Hematopoietic multipotent progenitor cell treated with erythropoietin and hydrocortisone succinate and interleukin-3 and kit ligand, for 8 days (in vitro differentiated cells): ENCODE data around the gene RPL10.

Experiments
- DNase-seq: peaks from one replicate; pipeline ENCODE4 v3.0.0-alpha.2; 2015

RPL10 gene

GRCh38 chrX:154363706-154364439, 34.3 kb upstream of the RPL10 start:
- no peak for DNase-seq

- no peak for DNase-seq
Measured at GRCh38 chrX:154365052-154365600, 33.1 kb upstream of the RPL10 start.

GRCh38 chrX:154365997-154366665, 32.0 kb upstream of the RPL10 start:
- DNase-seq = no peak

- peak; percentile 23 for DNase-seq
Measured at GRCh38 chrX:154366666-154367055, 31.5 kb upstream of the RPL10 start.

GRCh38 chrX:154367474-154368308, 30.5 kb upstream of the RPL10 start:
- no peak for DNase-seq

- peak; percentile 94 for DNase-seq
Measured at GRCh38 chrX:154368630-154369448, 29.3 kb upstream of the RPL10 start.

GRCh38 chrX:154369449-154370299, 28.5 kb upstream of the RPL10 start:
- peak; percentile 71 for DNase-seq

- no peak for DNase-seq
Measured at GRCh38 chrX:154370300-154371016, 27.7 kb upstream of the RPL10 start.

- peak; percentile 92 for DNase-seq
Measured at GRCh38 chrX:154371017-154371788, 27.0 kb upstream of the RPL10 start.

- DNase-seq = no peak
Measured at GRCh38 chrX:154371789-154372300, 26.3 kb upstream of the RPL10 start.

GRCh38 chrX:154372612-154373022, 25.6 kb upstream of the RPL10 start:
- peak; percentile 62 for DNase-seq

- peak; percentile 64 for DNase-seq
Measured at GRCh38 chrX:154373340-154374306, 24.6 kb upstream of the RPL10 start.

- no peak for DNase-seq
Measured at GRCh38 chrX:154374313-154375155, 23.6 kb upstream of the RPL10 start, which contains the start of gene FLNA. Gene FLNA (minus strand): TSS chrX:154374634. CDS start chrX:154371245, 3,389 bp downstream.

GRCh38 chrX:154375156-154375504, 23.0 kb upstream of the RPL10 start:
- no peak for DNase-seq

GRCh38 chrX:154376774-154377173, 21.4 kb upstream of the RPL10 start:
- no peak for DNase-seq

GRCh38 chrX:154378059-154378798, 19.9 kb upstream of the RPL10 start:
- peak; percentile 48 for DNase-seq
